H9 (cell line): ENCODE data around the gene POLR2A. TPM values are rescaled to one million over a fixed set of nuclear protein-coding genes. Genes with fewer than 3 reads are reported as not detected.

Source experiments
- DNase-seq: peaks from one replicate; pipeline ENCODE4 v3.0.0-alpha.2; 2017
- H2AFZ ChIP-seq: one replicate; pipeline ENCODE4 v1.6.1; 2013; ENCODE audit warnings: mild to moderate bottlenecking, low read length, control low read depth, moderate library complexity
- H2AK5ac ChIP-seq: 2 replicates; pipeline ENCODE4 v1.6.1; 2013; ENCODE audit warnings: low read length, control low read depth, mixed read lengths; ENCODE audit not compliant: insufficient read length
- H2BK120ac ChIP-seq: one replicate; pipeline ENCODE4 v1.6.1; 2013; ENCODE audit warnings: low read depth, mild to moderate bottlenecking, low read length, control low read depth, inconsistent platforms; ENCODE audit not compliant: poor library complexity, severe bottlenecking
- H2BK12ac ChIP-seq: 2 replicates; pipeline ENCODE4 v1.6.1; 2013; ENCODE audit warnings: low read length, control low read depth, mixed read lengths, low read depth; ENCODE audit not compliant: insufficient read length
- H2BK15ac ChIP-seq: 2 replicates; pipeline ENCODE4 v1.6.1; 2013; ENCODE audit warnings: low read depth, low read length, control low read depth
- H2BK20ac ChIP-seq: one replicate; pipeline ENCODE4 v1.6.1; 2013; ENCODE audit warnings: low read depth, mild to moderate bottlenecking, low read length, control low read depth, inconsistent platforms; ENCODE audit not compliant: poor library complexity, severe bottlenecking
- H2BK5ac ChIP-seq: 2 replicates; pipeline ENCODE4 v1.6.1; 2013; ENCODE audit warnings: low read length, control low read depth, mixed read lengths; ENCODE audit not compliant: insufficient read length
- H3K14ac ChIP-seq: 2 replicates; pipeline ENCODE4 v1.6.1; 2013; ENCODE audit warnings: low read length, control low read depth; ENCODE audit not compliant: insufficient read depth
- H3K18ac ChIP-seq: 2 replicates; pipeline ENCODE4 v1.6.1; 2013; ENCODE audit warnings: low read depth, mild to moderate bottlenecking, mixed read lengths, low read length, control low read depth; ENCODE audit not compliant: insufficient read length
- H3K23ac ChIP-seq: 2 replicates; pipeline ENCODE4 v1.6.1; 2013; ENCODE audit warnings: low read length, control low read depth, mixed read lengths, low read depth; ENCODE audit not compliant: insufficient read length
- H3K23me2 ChIP-seq: 2 replicates; pipeline ENCODE4 v1.6.1; 2013; ENCODE audit warnings: low read depth, mild to moderate bottlenecking, mixed read lengths, low read length, control low read depth; ENCODE audit not compliant: insufficient read length, poor library complexity, severe bottlenecking
- H3K27ac ChIP-seq: 2 replicates; pipeline ENCODE4 v1.5.1; 2013; ENCODE audit warnings: low read length, control low read depth, mixed read lengths, low read depth; ENCODE audit not compliant: insufficient read length
- H3K27me3 ChIP-seq: 2 replicates; pipeline ENCODE4 v1.6.1; 2013; ENCODE audit warnings: low read length, control low read depth, inconsistent platforms; ENCODE audit not compliant: insufficient read depth
- H3K4ac ChIP-seq: 2 replicates; pipeline ENCODE4 v1.6.1; 2013; ENCODE audit warnings: low read depth, mild to moderate bottlenecking, control low read depth, inconsistent platforms, low read length, moderate library complexity
- H3K4me1 ChIP-seq: 2 replicates; pipeline ENCODE4 v1.6.1; 2013; ENCODE audit warnings: low read length, control low read depth, inconsistent platforms; ENCODE audit not compliant: insufficient read depth
- H3K4me2 ChIP-seq: 2 replicates; pipeline ENCODE4 v1.6.1; 2013; ENCODE audit warnings: low read length, control low read depth, mixed read lengths; ENCODE audit not compliant: insufficient read length, insufficient read depth
- H3K56ac ChIP-seq: 2 replicates; pipeline ENCODE4 v1.6.1; 2013; ENCODE audit warnings: low read depth, mild to moderate bottlenecking, mixed read lengths, low read length, control low read depth; ENCODE audit not compliant: insufficient read length
- H3K79me1 ChIP-seq: 2 replicates; pipeline ENCODE4 v1.6.1; 2013; ENCODE audit warnings: low read depth, mild to moderate bottlenecking, moderate library complexity, low read length, control low read depth, inconsistent platforms; ENCODE audit not compliant: insufficient read depth, poor library complexity, severe bottlenecking
- H3K79me2 ChIP-seq: 2 replicates; pipeline ENCODE4 v1.6.1; 2013; ENCODE audit warnings: low read length, control low read depth, inconsistent platforms; ENCODE audit not compliant: insufficient read depth
- H3K9ac ChIP-seq: 2 replicates; pipeline ENCODE4 v1.6.1; 2013; ENCODE audit warnings: low read length, control low read depth, mixed read lengths; ENCODE audit not compliant: insufficient read length; ENCODE audit errors: extremely low read depth
- H3K9me3 ChIP-seq: one replicate; pipeline ENCODE4 v1.6.1; 2013; ENCODE audit warnings: low read depth, low read length, inconsistent platforms; ENCODE audit not compliant: control insufficient read depth
- H3T11ph ChIP-seq: one replicate; pipeline ENCODE4 v1.6.1; 2013; ENCODE audit warnings: mild to moderate bottlenecking, low read length, control low read depth, inconsistent platforms
- H4K20me1 ChIP-seq: one replicate; pipeline ENCODE4 v1.6.1; 2013; ENCODE audit not compliant: control insufficient read depth, insufficient read length, insufficient read depth
- H4K5ac ChIP-seq: 2 replicates; pipeline ENCODE4 v1.6.1; 2013; ENCODE audit warnings: low read depth, mild to moderate bottlenecking, mixed read lengths, low read length, control low read depth; ENCODE audit not compliant: insufficient read length
- H4K8ac ChIP-seq: replicated peaks from 2 replicates; pipeline ENCODE4 v1.6.1; 2013; ENCODE audit warnings: low read length, control low read depth, mixed read lengths, low read depth; ENCODE audit not compliant: insufficient read length
- H4K91ac ChIP-seq: 2 replicates; pipeline ENCODE4 v1.6.1; 2013; ENCODE audit warnings: low read depth, mild to moderate bottlenecking, moderate library complexity, mixed read lengths, low read length, control low read depth; ENCODE audit not compliant: insufficient read length
- H3K27ac Mint-ChIP-seq, 3 experiments: 2 replicates in 2 of 3; 3 replicates in 1 of 3; pipeline ENCODE4 v1.8.0; 2020 to 2021; ENCODE audit warnings: mixed read lengths in 3 of 3, mild to moderate bottlenecking in 1 of 3, moderate library complexity in 1 of 3
- H3K27me3 Mint-ChIP-seq: 2 replicates; pipeline ENCODE4 v1.8.0; 2021; ENCODE audit warnings: low read depth, mild to moderate bottlenecking, moderate library complexity, mixed read lengths
- H3K36me3 Mint-ChIP-seq, 3 experiments: 2 replicates in 2 of 3; 3 replicates in 1 of 3; pipeline ENCODE4 v1.8.0; 2020 to 2021; ENCODE audit warnings: low read depth in 3 of 3, mixed read lengths in 3 of 3; ENCODE audit not compliant: insufficient read depth in 1 of 3
- H3K4me1 Mint-ChIP-seq, 2 experiments: 2 replicates each; pipeline ENCODE4 v1.8.0; 2020; ENCODE audit warnings: mixed read lengths in 2 of 2
- H3K4me3 Mint-ChIP-seq, 2 experiments: 2 replicates in 1 of 2; 3 replicates in 1 of 2; pipeline ENCODE4 v1.8.0; 2020 to 2021; ENCODE audit warnings: mild to moderate bottlenecking in 2 of 2, mixed read lengths in 2 of 2, moderate library complexity in 1 of 2
- H3K9me3 Mint-ChIP-seq, 2 experiments: 2 replicates in 1 of 2; 3 replicates in 1 of 2; pipeline ENCODE4 v1.8.0; 2020; ENCODE audit warnings: mild to moderate bottlenecking in 2 of 2, mixed read lengths in 2 of 2, moderate library complexity in 1 of 2
- CTCF ChIP-seq: fragments of 200-600 bp; sonication (generic); conservative IDR thresholded peaks from 3 replicates; pipeline ENCODE4 v1.8.0; 2021; ENCODE audit warnings: antibody characterized with exemption, mild to moderate bottlenecking
- WGBS: extraction: QIAGEN DNeasy Blood & Tissue Kit; methylation state at CpG from one replicate; pipeline ENCODE4 v1.1.7; 2013; ENCODE audit warnings: missing lambda C conversion rate, low lambda C conversion rate, mixed read lengths; ENCODE audit not compliant: insufficient read length; ENCODE audit errors: extremely low coverage; 5-methylcytosine and 5-hydroxymethylcytosine counted together
- total RNA-seq: library from RNA; stranded (reverse); gene quantifications from 2 replicates; pipeline ENCODE4 v1.2.1, GENCODE V29; 2021

Gene POLR2A
- total RNA-seq, 1 experiment from 2014 or later = 153 TPM

- no peaks in the 10 kb centered on the region for H3K79me2 ChIP-seq
These were observed 16.7 kb upstream of the POLR2A start for GRCh38 chr17:7467498-7467897.

More at GRCh38 chr17:7467498-7467897, 16.7 kb upstream of the POLR2A start:
- H3K4me3 Mint-ChIP-seq = no peak overlapping the region
- Histone ChIP-seq H4K91ac (no peak overlapping the region), H3K18ac (no peak overlapping the region), H3K9ac (no peak overlapping the region), H2BK12ac (no peak overlapping the region), H4K8ac (no peak overlapping the region), H3K9me3 (no peaks in the 10 kb centered on the region), H2BK15ac (no peak overlapping the region), H3K27ac (no peak overlapping the region), H3K4me1 (no peaks in the 10 kb centered on the region; the same call in 1 of the 2 replicates), H2AK5ac (no peak overlapping the region), H3K23me2 (no peaks in the 10 kb centered on the region), H2BK5ac (no peak overlapping the region), H3K23ac (no peak overlapping the region), H3K56ac (no peak overlapping the region), H3K79me1 (no peaks in the 10 kb centered on the region), H2AFZ (no peak overlapping the region), H2BK20ac (no peak overlapping the region), H3K4ac (no peak overlapping the region), H3K4me2 (no peak overlapping the region), H4K5ac (no peak overlapping the region), H2BK120ac (no peak overlapping the region), H3K14ac (no peak overlapping the region), H3K27me3 (no peaks in the 10 kb centered on the region), H4K20me1 (peaks cover 2% of the 10 kb centered on the region), H3T11ph (no peak overlapping the region)
- H3K27ac Mint-ChIP-seq = peak overlapping the region in 1 of 3 experiments; percentile 75; a peak in 3 of 7 replicates
- no peak for DNase-seq
- H3K27me3 Mint-ChIP-seq = no peaks in the 10 kb centered on the region
- no peaks in the 10 kb centered on the region for H3K9me3 Mint-ChIP-seq
- H3K4me1 Mint-ChIP-seq = no peaks in the 10 kb centered on the region; a peak in 1 of 4 replicates
- TF ChIP-seq CTCF = no peak
- peaks cover 2 to 18% (median 17%) of the 10 kb centered on the region in 3 experiments; a peak in 5 of 7 replicates for H3K36me3 Mint-ChIP-seq
- no CpG with 5 or more reads among the region's 3 CpGs for WGBS
